SK-N-MC (cell line): ENCODE measurements around the gene TRIM25.

Experiments
- EZH2 ChIP-seq: fragments of 200-600 bp; sonication (generic); IDR thresholded peaks from one replicate; pipeline ENCODE4 v1.6.1; 2017; ENCODE audit warnings: antibody characterized with exemption
- FOXP2 ChIP-seq: optimal IDR thresholded peaks from 2 replicates; pipeline ENCODE3; 2011; ENCODE audit warnings: mild to moderate bottlenecking, moderate library complexity; ENCODE audit not compliant: insufficient read depth; ENCODE audit errors: extremely low read length, control extremely low read depth
- POLR2AphosphoS5 ChIP-seq: IDR thresholded peaks from 2 replicates; pipeline ENCODE4 v1.6.1; 2012; ENCODE audit warnings: mild to moderate bottlenecking, low read depth, low read length, borderline replicate concordance

DNA sequence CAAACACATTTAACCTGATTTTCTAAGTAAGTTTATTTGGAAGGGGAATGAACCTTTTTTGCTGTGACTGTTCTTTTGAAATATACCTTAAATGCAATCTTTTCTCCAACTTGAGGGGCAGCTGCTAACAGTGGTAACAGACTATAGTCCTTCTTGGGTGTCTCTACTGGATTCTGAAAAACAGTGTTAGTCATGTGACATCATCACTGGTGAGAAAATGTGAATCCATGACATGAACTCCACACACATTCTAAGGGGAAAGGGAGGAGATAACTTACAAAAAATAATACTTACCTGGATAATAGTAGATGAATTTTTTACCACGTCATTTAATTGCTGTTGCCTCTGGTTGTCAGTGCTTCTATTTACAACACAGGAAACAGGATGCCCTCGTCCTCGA, 35.7 kb upstream of the TRIM25 start:
- no peak for TF ChIP-seq POLR2AphosphoS5
- TF ChIP-seq EZH2, result no peak
- TF ChIP-seq FOXP2, result no peak
